ENCODE measurements around the gene FBXO3. TPM values are rescaled to one million over a fixed set of nuclear protein-coding genes. Genes with fewer than 3 reads are reported as not detected.

FBXO3 gene
- total and polyA plus RNA-seq, 2 of the 8 experiments (the other 6 are each of a cell fraction or from before 2014, with no cell fraction given): 15.9 to 25.7 TPM

- peaks cover 0 to 2% of the 10 kb centered on the region in 2 experiments for H4K20me1 ChIP-seq (replicated peaks in 1 of 2; ENCODE audit: control insufficient read depth in 1 of 2, insufficient read depth in 2 of 2, low read length in 2 of 2)
- H3K79me1 ChIP-seq (ENCODE audit: low read depth, low read length): no peaks in the 10 kb centered on the region
- no peak overlapping the region for H2AFZ ChIP-seq (ENCODE audit: low read length)
- H3K9me3 ChIP-seq (ENCODE audit: insufficient read depth in 2 of 2, low read depth in 1 of 2, low read length in 1 of 2): no peaks in the 10 kb centered on the region
- no peak overlapping the region for H3K18ac ChIP-seq (ENCODE audit: extremely low read depth, low read length)
- H3K79me2 ChIP-seq (ENCODE audit: control insufficient read depth in 1 of 2, insufficient read depth in 2 of 2, low read length in 2 of 2): no peaks in the 10 kb centered on the region
- no peak overlapping the region for H3K4me2 ChIP-seq (ENCODE audit: insufficient read depth in 1 of 2, low read depth in 2 of 2, low read length in 2 of 2)
- no peak overlapping the region for H4K8ac ChIP-seq (ENCODE audit: extremely low read depth, insufficient read depth, low read length)
- 96% methylated on average over 2 of the region's 2 CpGs; no CpG with 5 or more reads in 1 of the 2 experiments for WGBS, 2 experiments (ENCODE audit: extremely low coverage in 1 of 2, insufficient coverage in 1 of 2, insufficient read length in 1 of 2, insufficient replicate concordance in 2 of 2, low coverage in 1 of 2, low lambda C conversion rate in 2 of 2, missing lambda C conversion rate in 1 of 2)
- no peak overlapping the region for H2BK15ac ChIP-seq (ENCODE audit: low read length)
- peaks cover 6 to 15% (median 12%) of the 10 kb centered on the region in 4 experiments; a peak in 6 of 8 replicates for H3K36me3 ChIP-seq (ENCODE audit: control insufficient read depth in 2 of 4, insufficient read depth in 4 of 4, low read length in 3 of 4)
- no peak overlapping the region for H3K9ac ChIP-seq (replicated peaks in 1 of 4; ENCODE audit: extremely low read depth in 1 of 4, low read depth in 3 of 4, low read length in 3 of 4)
- H4K5ac ChIP-seq (ENCODE audit: insufficient read length, low read depth, low read length): no peak overlapping the region
- H3K23ac ChIP-seq (ENCODE audit: insufficient read length): no peak overlapping the region
- FAIRE-seq (no peak), DNase-seq (ENCODE audit: low read depth in 1 of 2, low spot score in 2 of 2) (no peak)
- no peak overlapping the region for H3K14ac ChIP-seq (ENCODE audit: insufficient read length)
- H2BK12ac ChIP-seq (ENCODE audit: low read depth, low read length): no peak overlapping the region
- CTCF ChIA-PET (ENCODE audit: partially characterized antibody): interaction anchor here (2.3 to 2.4 kb wide), 3 partner anchors 10 to 164 kb away, joined by 6 to 18 read pairs (median 7); no protein-coding TSS in a partner anchor
- H3K23me2 ChIP-seq (ENCODE audit: low read depth, low read length): no peaks in the 10 kb centered on the region
- no peak overlapping the region for H2AK5ac ChIP-seq (ENCODE audit: low read depth, low read length)
- H2BK120ac ChIP-seq (replicated peaks; ENCODE audit: low read depth, low read length): no peak overlapping the region
- POLR2A ChIA-PET (ENCODE audit: partially characterized antibody): no interaction called here
- TF ChIP-seq MAFK (IDR thresholded peaks at IDR 0.05; ENCODE audit: low read depth, low read length): no peak
- TF ChIP-seq CBX5 (IDR thresholded peaks at IDR 0.05; ENCODE audit: low read depth, low read length): no peak
- no peak for TF ChIP-seq JUN (IDR thresholded peaks at IDR 0.05; ENCODE audit: low read depth, low read length)
- no peak overlapping the region for H2BK5ac ChIP-seq (ENCODE audit: low read depth, low read length)
- no peaks in the 10 kb centered on the region for H3K27me3 ChIP-seq (replicated peaks in 1 of 4; ENCODE audit: control insufficient read depth in 3 of 4, extremely low read depth in 1 of 4, insufficient read depth in 3 of 4, low read length in 3 of 4)
- no peak overlapping the region for H4K91ac ChIP-seq (replicated peaks; ENCODE audit: insufficient read length, low read length)
- H2BK20ac ChIP-seq (ENCODE audit: low read length): no peak overlapping the region
- no peak overlapping the region for H3K4ac ChIP-seq (replicated peaks; ENCODE audit: insufficient read length, low read depth, low read length)
- H3K4me1 ChIP-seq (replicated peaks in 1 of 4; ENCODE audit: control insufficient read depth in 3 of 4, insufficient read depth in 4 of 4, low read length in 3 of 4): peaks cover 0 to 3% (median 0%) of the 10 kb centered on the region in 4 experiments; a peak in 2 of 7 replicates
- no peak overlapping the region for H3K4me3 ChIP-seq (ENCODE audit: extremely low read depth in 1 of 4, insufficient read depth in 2 of 4, low read depth in 3 of 4, low read length in 4 of 4)
- H3K56ac ChIP-seq (replicated peaks; ENCODE audit: insufficient read length, low read depth, low read length): no peak overlapping the region
- no peak overlapping the region for H3K27ac ChIP-seq (ENCODE audit: low read depth, low read length)
These were observed 67.8 kb downstream of the FBXO3 start for GRCh38 chr11:33706546-33706945.

Data from H1 (cell line).